ENCODE results near the gene ALX4.

Gene ALX4

DNA sequence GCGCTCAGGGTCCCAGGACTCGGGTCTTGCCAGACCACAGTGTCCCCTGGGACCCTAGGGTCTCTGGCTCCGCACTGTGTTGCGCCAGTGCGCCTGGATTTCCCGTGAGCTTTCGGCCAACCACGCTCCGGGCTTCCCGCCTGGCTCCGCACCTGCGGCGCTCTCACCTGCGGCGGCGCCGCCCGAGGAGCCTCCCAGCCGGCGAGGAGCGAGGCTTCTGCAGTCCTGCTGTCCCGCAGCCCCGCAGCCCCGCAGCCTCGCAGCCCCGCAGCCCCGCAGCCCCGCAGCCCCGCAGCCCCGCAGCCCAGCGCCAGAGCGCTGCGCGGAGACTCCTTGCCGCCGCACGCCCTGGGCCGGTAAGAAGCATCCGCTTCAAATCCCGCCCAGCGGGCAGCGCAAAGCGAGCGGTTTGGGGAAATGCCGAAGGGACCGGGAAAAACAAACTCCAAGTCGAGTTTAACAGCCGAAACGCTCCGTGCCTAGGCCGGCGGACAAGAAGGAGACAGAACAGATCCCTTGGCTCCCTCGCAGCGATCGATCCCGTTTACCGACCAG lies 939 bp downstream of the ALX4 start:
- H3K27me3 ChIP-seq (replicated peaks; ENCODE audit: control insufficient read depth, insufficient read depth, low read length, poor library complexity, severe bottlenecking) = peaks cover 65% of the 10 kb centered on the region
- no peak overlapping the region for H3K27ac ChIP-seq (ENCODE audit: insufficient read depth, low read length, poor library complexity, severe bottlenecking)
- H3K36me3 ChIP-seq (ENCODE audit: control insufficient read depth, insufficient read depth, low read length) = no peaks in the 10 kb centered on the region
- H3K4me1 ChIP-seq (ENCODE audit: control insufficient read depth, insufficient read depth, low read length, poor library complexity, severe bottlenecking) = peaks cover 26% of the 10 kb centered on the region
- H3K9me3 ChIP-seq (ENCODE audit: control insufficient read depth, low read length) = no peaks in the 10 kb centered on the region
- H3K4me3 ChIP-seq (ENCODE audit: insufficient read depth, low read depth, low read length, poor library complexity, severe bottlenecking) = peak overlapping the region; percentile 29
- DNase-seq = no peak

DNA sequence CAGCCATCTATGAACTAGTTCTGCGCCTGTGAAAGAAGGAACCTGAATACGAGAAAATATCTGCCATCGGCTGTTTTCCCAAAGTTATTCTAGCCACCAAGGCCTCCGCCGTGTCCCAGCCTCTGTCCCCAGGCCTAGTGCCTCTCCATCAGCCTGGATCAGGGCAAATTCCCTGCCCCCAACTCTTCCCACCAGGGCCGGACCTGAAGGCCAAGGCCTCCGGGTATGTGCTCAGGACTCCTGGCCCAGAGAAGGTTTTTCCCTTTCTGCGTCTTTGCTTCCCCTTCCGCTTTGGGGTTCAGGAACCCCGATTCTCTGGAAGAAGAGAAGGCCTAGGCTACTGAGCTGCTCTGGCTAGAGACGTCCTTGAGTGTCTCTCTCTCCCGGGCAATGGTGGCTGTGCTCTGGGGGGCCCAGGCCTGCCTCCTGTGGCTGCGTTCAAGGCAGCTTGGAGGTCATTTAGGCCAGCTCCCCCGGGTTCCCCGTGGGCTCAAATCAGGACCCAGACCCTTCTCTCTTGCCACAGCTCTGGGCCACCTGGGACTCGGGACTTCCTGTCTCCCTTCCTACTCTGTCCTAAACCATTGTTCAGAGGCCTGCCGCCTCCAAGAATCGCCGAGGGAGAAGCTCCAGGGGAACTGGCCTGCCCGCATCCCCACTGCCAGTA lies 1.6 kb downstream of the ALX4 start:
- Histone ChIP-seq H3K27me3 (replicated peaks; ENCODE audit: control insufficient read depth, insufficient read depth, low read length, poor library complexity, severe bottlenecking) (peaks cover 71% of the 10 kb centered on the region), H3K9me3 (ENCODE audit: control insufficient read depth, low read length) (no peaks in the 10 kb centered on the region), H3K4me3 (ENCODE audit: insufficient read depth, low read depth, low read length, poor library complexity, severe bottlenecking) (no peak overlapping the region), H3K27ac (ENCODE audit: insufficient read depth, low read length, poor library complexity, severe bottlenecking) (no peak overlapping the region), H3K4me1 (ENCODE audit: control insufficient read depth, insufficient read depth, low read length, poor library complexity, severe bottlenecking) (peaks cover 28% of the 10 kb centered on the region), H3K36me3 (ENCODE audit: control insufficient read depth, insufficient read depth, low read length) (no peaks in the 10 kb centered on the region)
- no peak for DNase-seq

DNA sequence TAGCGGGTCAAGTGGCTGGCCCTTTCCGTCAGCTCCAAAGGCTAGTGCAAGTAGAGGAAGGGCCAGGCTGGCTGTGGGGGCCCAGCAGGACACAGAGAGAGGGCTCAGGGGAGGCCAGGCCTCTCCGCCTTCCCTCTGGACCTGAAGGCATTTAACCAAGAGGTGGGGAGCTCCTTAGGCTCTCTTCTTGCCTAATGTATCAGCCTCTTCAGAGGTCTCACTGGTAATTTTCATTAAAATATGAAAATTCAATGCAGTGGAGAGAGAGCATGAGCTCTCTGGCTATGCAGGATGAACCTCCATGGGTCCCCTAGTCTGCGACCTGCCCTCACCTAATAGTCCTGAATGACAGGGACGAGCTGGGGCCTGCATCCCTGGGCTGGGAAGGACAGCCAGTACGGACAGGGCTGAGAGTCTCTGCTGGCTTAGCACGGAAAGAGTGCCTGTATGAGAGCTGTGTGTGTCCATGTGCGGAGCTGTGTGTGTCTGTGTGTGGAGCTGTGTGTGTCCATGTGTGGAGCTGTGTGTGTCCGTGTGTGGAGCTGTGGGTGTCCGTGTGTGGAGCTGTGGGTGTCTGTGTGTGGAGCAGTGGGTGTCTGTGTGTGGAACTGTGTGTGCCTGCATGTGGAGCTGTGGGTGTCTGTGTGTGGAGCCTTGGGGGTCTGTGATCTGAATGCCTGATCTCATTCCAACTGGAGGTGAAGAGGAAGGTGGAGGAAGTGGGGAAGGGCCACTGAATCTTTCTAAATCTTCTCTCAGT lies 2.4 kb downstream of the ALX4 start:
- Histone ChIP-seq H3K9me3 (ENCODE audit: control insufficient read depth, low read length) (no peaks in the 10 kb centered on the region), H3K27ac (ENCODE audit: insufficient read depth, low read length, poor library complexity, severe bottlenecking) (no peak overlapping the region), H3K4me1 (ENCODE audit: control insufficient read depth, insufficient read depth, low read length, poor library complexity, severe bottlenecking) (peaks cover 28% of the 10 kb centered on the region), H3K27me3 (replicated peaks; ENCODE audit: control insufficient read depth, insufficient read depth, low read length, poor library complexity, severe bottlenecking) (peaks cover 73% of the 10 kb centered on the region), H3K36me3 (ENCODE audit: control insufficient read depth, insufficient read depth, low read length) (no peaks in the 10 kb centered on the region), H3K4me3 (ENCODE audit: insufficient read depth, low read depth, low read length, poor library complexity, severe bottlenecking) (no peak overlapping the region)
- DNase-seq = no peak

DNA sequence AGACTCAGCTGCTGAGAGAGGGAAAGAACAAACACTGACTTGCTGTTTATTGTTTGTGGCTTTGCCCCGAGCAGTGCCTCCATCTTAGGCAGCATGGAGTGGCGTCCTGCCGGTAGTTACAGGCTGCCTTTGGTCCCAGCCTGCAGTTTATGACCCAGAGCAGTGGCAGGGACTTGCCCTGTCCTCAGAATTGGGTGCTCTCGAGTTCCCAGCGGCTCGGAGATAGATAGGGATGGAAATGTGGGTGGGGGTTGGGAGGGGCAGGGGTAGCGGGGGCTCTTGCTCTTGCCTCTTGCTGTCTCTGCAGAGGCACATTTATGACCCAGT lies 3.1 kb downstream of the ALX4 start:
- Histone ChIP-seq H3K4me1 (ENCODE audit: control insufficient read depth, insufficient read depth, low read length, poor library complexity, severe bottlenecking) (peaks cover 28% of the 10 kb centered on the region), H3K27ac (ENCODE audit: insufficient read depth, low read length, poor library complexity, severe bottlenecking) (no peak overlapping the region), H3K27me3 (replicated peaks; ENCODE audit: control insufficient read depth, insufficient read depth, low read length, poor library complexity, severe bottlenecking) (peaks cover 74% of the 10 kb centered on the region), H3K4me3 (ENCODE audit: insufficient read depth, low read depth, low read length, poor library complexity, severe bottlenecking) (no peak overlapping the region), H3K9me3 (ENCODE audit: control insufficient read depth, low read length) (no peaks in the 10 kb centered on the region), H3K36me3 (ENCODE audit: control insufficient read depth, insufficient read depth, low read length) (no peaks in the 10 kb centered on the region)
- no peak for DNase-seq

DNA sequence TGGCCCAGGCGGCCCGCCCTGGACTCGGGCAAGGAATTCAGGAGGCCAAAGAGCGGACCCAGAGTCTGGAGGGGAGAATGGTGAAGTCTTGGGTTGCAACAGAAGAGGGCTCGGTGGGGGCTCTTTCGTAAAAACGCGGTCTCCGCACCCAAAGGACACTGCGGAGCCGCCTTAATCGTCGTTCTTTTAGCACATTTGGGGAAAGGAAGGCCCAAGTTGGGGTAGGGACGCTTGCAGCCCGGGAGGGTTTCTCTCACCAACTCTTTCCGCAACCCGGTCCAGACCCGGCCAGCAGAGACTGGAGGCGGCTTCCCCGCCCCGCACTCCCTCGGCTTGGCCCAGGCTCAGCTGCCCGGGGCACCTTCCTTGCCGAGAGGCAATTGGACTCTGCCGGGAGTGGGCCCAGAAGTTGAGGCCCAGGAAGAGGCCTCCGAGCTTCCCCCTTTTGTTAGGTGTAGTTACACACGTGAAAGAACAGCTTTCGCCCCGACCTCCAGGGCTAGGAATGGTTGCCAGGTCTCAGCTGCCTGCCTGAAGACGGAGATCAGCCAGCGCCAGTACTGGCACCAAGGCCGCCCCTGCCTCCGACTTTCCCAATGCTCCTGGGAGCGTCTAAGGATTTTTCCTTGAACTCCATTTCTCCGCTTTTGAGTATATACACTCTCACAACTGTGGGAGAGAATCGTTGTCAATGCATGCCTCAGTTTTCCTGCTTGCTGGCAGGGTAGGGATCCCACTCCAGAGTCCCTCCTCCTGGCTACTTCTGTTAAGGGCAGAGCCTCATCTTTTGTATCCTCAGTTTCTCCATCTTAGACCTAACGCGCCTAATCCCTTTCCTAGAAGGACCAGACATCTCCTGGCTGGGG lies 3.7 kb downstream of the ALX4 start:
- no peak for DNase-seq
- H3K4me1 ChIP-seq (ENCODE audit: control insufficient read depth, insufficient read depth, low read length, poor library complexity, severe bottlenecking) = peaks cover 28% of the 10 kb centered on the region
- no peaks in the 10 kb centered on the region for H3K36me3 ChIP-seq (ENCODE audit: control insufficient read depth, insufficient read depth, low read length)
- no peak overlapping the region for H3K27ac ChIP-seq (ENCODE audit: insufficient read depth, low read length, poor library complexity, severe bottlenecking)
- peak overlapping the region; percentile 79 for H3K4me3 ChIP-seq (ENCODE audit: insufficient read depth, low read depth, low read length, poor library complexity, severe bottlenecking)
- H3K27me3 ChIP-seq (replicated peaks; ENCODE audit: control insufficient read depth, insufficient read depth, low read length, poor library complexity, severe bottlenecking) = peaks cover 74% of the 10 kb centered on the region
- no peaks in the 10 kb centered on the region for H3K9me3 ChIP-seq (ENCODE audit: control insufficient read depth, low read length)

DNA sequence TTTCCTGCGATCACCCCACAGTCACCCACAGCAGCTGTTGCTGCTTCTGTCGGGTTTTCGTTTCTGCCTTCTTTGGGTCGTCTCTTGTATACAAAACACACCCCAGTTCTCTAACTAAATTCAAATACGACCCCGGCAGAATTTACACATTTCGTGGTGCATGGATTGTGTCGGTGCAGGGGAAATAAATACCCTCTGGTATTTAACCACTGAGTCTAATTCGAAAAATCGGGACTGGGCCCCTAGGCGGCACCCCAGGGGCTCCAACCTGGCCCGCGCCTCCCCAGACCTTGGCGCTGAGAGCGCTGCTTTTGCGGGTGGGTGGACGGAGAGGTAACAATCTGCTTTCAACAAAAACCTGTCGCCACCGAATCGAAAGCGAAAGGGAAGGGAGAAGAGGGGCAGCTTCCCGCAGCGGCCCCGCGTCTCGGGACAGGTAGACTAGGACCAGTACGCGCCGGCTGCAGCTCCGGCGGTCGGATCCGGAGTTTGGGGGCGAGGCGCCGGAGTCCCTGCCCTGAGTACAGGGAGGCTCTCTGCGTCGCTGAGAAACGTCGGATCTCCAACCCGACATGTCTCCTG lies 4.4 kb downstream of the ALX4 start:
- Histone ChIP-seq H3K4me3 (ENCODE audit: insufficient read depth, low read depth, low read length, poor library complexity, severe bottlenecking) (peak overlapping the region; percentile 79), H3K27me3 (replicated peaks; ENCODE audit: control insufficient read depth, insufficient read depth, low read length, poor library complexity, severe bottlenecking) (peaks cover 71% of the 10 kb centered on the region), H3K36me3 (ENCODE audit: control insufficient read depth, insufficient read depth, low read length) (no peaks in the 10 kb centered on the region), H3K27ac (ENCODE audit: insufficient read depth, low read length, poor library complexity, severe bottlenecking) (no peak overlapping the region), H3K9me3 (ENCODE audit: control insufficient read depth, low read length) (no peaks in the 10 kb centered on the region), H3K4me1 (ENCODE audit: control insufficient read depth, insufficient read depth, low read length, poor library complexity, severe bottlenecking) (peaks cover 28% of the 10 kb centered on the region)
- DNase-seq = no peak

DNA sequence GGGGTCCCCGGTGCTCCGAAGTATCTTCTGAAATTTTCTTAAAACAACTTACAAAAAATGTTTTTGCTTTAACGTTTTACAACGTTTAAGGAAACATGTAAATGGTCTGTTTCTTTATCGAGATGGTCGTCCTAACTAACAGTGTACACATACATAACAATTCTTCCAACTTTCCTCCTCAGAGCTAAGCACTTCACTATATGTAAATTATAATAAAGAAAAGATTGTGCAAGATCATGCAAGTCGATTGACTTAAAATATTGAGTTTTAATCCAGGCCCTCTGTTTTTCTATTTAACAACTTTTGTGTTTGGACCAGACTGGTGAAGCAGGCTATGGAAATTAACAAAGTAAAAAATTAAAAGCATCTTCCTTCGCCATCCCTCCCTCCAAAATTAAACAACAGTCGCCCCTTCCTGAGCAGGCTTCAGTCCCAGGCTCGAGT lies 4.9 kb downstream of the ALX4 start:
- H3K27ac ChIP-seq (ENCODE audit: insufficient read depth, low read length, poor library complexity, severe bottlenecking) = no peak overlapping the region
- H3K36me3 ChIP-seq (ENCODE audit: control insufficient read depth, insufficient read depth, low read length) = no peaks in the 10 kb centered on the region
- peaks cover 27% of the 10 kb centered on the region for H3K4me1 ChIP-seq (ENCODE audit: control insufficient read depth, insufficient read depth, low read length, poor library complexity, severe bottlenecking)
- no peaks in the 10 kb centered on the region for H3K9me3 ChIP-seq (ENCODE audit: control insufficient read depth, low read length)
- peak overlapping the region; percentile 79 for H3K4me3 ChIP-seq (ENCODE audit: insufficient read depth, low read depth, low read length, poor library complexity, severe bottlenecking)
- H3K27me3 ChIP-seq (replicated peaks; ENCODE audit: control insufficient read depth, insufficient read depth, low read length, poor library complexity, severe bottlenecking) = peaks cover 68% of the 10 kb centered on the region
- no peak for DNase-seq

DNA sequence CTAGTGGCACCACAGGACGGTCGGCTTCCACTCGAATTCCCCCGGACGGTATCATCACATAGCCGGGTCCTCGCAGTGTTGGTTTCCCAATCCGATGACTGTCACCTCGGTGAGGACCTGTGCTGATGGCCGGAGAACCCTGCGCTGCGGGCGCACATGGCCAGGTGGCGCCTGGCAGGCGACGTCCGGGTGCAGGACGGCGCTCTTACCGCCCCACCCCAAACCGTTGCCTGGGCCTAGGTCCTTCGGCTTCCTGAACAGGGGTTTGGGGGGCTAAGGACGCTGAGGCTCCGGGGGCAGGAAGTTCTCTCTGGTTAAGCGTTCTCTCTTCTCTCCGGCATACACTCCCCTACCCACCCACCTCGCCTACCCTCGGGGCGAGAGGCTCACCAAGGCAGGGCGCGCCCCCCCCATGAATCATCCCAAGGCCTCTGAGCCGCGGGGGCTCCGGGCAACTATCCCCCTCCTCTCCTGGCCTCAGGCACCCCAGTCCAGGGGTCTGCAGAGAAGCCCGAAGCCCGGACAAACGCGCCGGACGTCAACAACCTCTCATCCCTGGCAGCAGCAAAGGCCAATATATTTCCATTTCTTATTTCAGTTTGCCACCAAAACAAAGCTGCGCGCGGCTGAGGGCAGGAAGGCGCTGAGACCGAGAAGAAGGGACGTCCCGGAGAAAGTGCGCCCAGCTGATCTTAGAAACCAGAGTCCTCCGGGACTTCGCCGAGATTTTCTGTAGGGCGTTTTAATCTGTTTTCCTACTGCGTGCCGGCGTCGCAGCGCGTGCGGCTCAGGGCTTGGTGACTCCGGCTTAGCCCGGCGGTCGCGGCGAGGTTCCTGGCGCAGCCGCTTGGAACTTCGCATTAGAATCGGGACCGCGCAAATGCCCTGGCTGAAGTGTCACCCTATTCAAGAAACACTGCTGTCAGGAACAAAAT lies 5.6 kb downstream of the ALX4 start:
- H3K27me3 ChIP-seq (replicated peaks; ENCODE audit: control insufficient read depth, insufficient read depth, low read length, poor library complexity, severe bottlenecking) = peaks cover 61% of the 10 kb centered on the region
- H3K4me1 ChIP-seq (ENCODE audit: control insufficient read depth, insufficient read depth, low read length, poor library complexity, severe bottlenecking) = peaks cover 20% of the 10 kb centered on the region
- H3K9me3 ChIP-seq (ENCODE audit: control insufficient read depth, low read length) = no peaks in the 10 kb centered on the region
- no peak for DNase-seq
- H3K36me3 ChIP-seq (ENCODE audit: control insufficient read depth, insufficient read depth, low read length) = no peaks in the 10 kb centered on the region
- peak overlapping the region; percentile 32 for H3K4me3 ChIP-seq (ENCODE audit: insufficient read depth, low read depth, low read length, poor library complexity, severe bottlenecking)
- no peak overlapping the region for H3K27ac ChIP-seq (ENCODE audit: insufficient read depth, low read length, poor library complexity, severe bottlenecking)

DNA sequence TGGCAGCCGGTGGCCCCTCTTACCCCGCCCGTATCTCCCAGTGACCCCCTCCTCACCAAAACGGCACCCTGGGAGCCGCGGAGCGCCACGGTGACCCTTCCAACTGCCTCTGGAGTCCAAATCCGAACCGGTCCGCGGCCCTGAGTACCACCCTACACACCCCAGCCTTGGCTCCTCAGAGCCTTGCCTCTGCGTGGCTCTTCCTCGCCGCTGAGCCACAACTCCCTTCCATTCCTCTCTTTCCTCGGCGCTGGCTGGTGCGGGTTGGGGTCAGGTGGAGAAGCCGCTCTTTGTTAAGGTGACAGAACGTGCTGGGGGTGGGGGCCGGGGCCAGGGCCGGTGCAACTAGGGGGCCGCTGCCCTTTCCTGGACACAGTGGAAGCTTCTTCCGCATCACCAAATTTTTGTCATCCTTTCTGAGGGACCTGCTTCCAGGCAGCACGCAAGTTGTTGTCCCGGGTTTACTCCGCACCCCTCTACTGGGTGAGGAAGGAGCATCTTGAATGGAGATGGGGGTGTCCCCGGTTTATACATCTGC lies 6.5 kb downstream of the ALX4 start:
- no peak overlapping the region for H3K4me3 ChIP-seq (ENCODE audit: insufficient read depth, low read depth, low read length, poor library complexity, severe bottlenecking)
- no peak overlapping the region for H3K27ac ChIP-seq (ENCODE audit: insufficient read depth, low read length, poor library complexity, severe bottlenecking)
- peaks cover 19% of the 10 kb centered on the region for H3K4me1 ChIP-seq (ENCODE audit: control insufficient read depth, insufficient read depth, low read length, poor library complexity, severe bottlenecking)
- no peaks in the 10 kb centered on the region for H3K9me3 ChIP-seq (ENCODE audit: control insufficient read depth, low read length)
- peaks cover 55% of the 10 kb centered on the region for H3K27me3 ChIP-seq (replicated peaks; ENCODE audit: control insufficient read depth, insufficient read depth, low read length, poor library complexity, severe bottlenecking)
- no peak for DNase-seq
- no peaks in the 10 kb centered on the region for H3K36me3 ChIP-seq (ENCODE audit: control insufficient read depth, insufficient read depth, low read length)
